HFF-Myc (cell line): ENCODE measurements around the gene SUGP1.

Experiments used
- DNase-seq: peaks from one replicate; pipeline ENCODE4 v3.0.0-alpha.2; 2011; ENCODE audit warnings: low read depth; ENCODE audit errors: extremely low read depth
- H3K4me3 ChIP-seq: replicated peaks from 2 replicates; pipeline ENCODE4 v1.5.1; 2011; ENCODE audit warnings: low read depth, mild to moderate bottlenecking, control low read depth, low read length
- CTCF ChIP-seq: IDR thresholded peaks from 2 replicates; pipeline ENCODE4 v1.5.1; 2012; ENCODE audit warnings: mild to moderate bottlenecking, low read depth, low read length, control low read depth; ENCODE audit errors: missing control alignments

SUGP1 gene

GRCh38 chr19:19342086-19343015 is 22.0 kb upstream of the SUGP1 start:
- H3K4me3 ChIP-seq, result no peak overlapping the region
- no peak for DNase-seq
- TF ChIP-seq CTCF, result peak; percentile 89

GRCh38 chr19:19341026-19341425 is 20.7 kb upstream of the SUGP1 start:
- no peak overlapping the region for H3K4me3 ChIP-seq
- DNase-seq, result no peak
- no peak for TF ChIP-seq CTCF

GRCh38 chr19:19338082-19338481 is 17.8 kb upstream of the SUGP1 start:
- no peak for DNase-seq
- TF ChIP-seq CTCF, result no peak
- H3K4me3 ChIP-seq, result no peak overlapping the region

- no peak for DNase-seq
- no peak overlapping the region for H3K4me3 ChIP-seq
- no peak for TF ChIP-seq CTCF
Measured at GRCh38 chr19:19337120-19337519, 16.8 kb upstream of the SUGP1 start.

GRCh38 chr19:19336597-19336996 is 16.3 kb upstream of the SUGP1 start:
- no peak overlapping the region for H3K4me3 ChIP-seq
- TF ChIP-seq CTCF, result no peak
- DNase-seq, result no peak

GRCh38 chr19:19335408-19336158 is 15.3 kb upstream of the SUGP1 start:
- TF ChIP-seq CTCF, result no peak
- DNase-seq, result no peak
- no peak overlapping the region for H3K4me3 ChIP-seq
